Lower lobe of right lung (tissue), 2 donors: Measurements from ENCODE around the gene ZFP57. TPM values are rescaled to one million over a fixed set of nuclear protein-coding genes. Genes with fewer than 3 reads are reported as not detected.
A peak's percentile ranks its signal among the peaks of the same experiment; 100 is the strongest.

Experiments used
- ATAC-seq, 2 donors: fragments of 200-7000 bp; cut with Tn5 transposase; one replicate each; pipeline ENCODE4 v1.9.1; 2020 to 2022; ENCODE audit warnings: mild to moderate bottlenecking in 2 of 2, moderate library complexity in 2 of 2
- DNase-seq: peaks from one replicate; pipeline ENCODE4 v3.0.0-alpha.2; 2020
- H3K27ac ChIP-seq: fragments of 200-600 bp; one replicate; pipeline ENCODE4 v1.8.0; 2022
- H3K27me3 ChIP-seq: fragments of 200-600 bp; one replicate; pipeline ENCODE4 v1.8.0; 2022; ENCODE audit warnings: low read depth
- H3K36me3 ChIP-seq: fragments of 200-600 bp; one replicate; pipeline ENCODE4 v1.8.0; 2022; ENCODE audit warnings: mild to moderate bottlenecking
- H3K4me1 ChIP-seq: fragments of 200-600 bp; one replicate; pipeline ENCODE4 v1.8.0; 2022
- H3K4me3 ChIP-seq: fragments of 200-600 bp; one replicate; pipeline ENCODE4 v1.8.0; 2022; ENCODE audit warnings: mild to moderate bottlenecking
- H3K9me3 ChIP-seq: fragments of 200-600 bp; one replicate; pipeline ENCODE4 v1.8.0; 2022
- CTCF ChIP-seq: fragments of 200-600 bp; IDR thresholded peaks from one replicate; pipeline ENCODE4 v1.8.0; 2022; ENCODE audit warnings: antibody characterized with exemption, mild to moderate bottlenecking
- intact Hi-C: fragments of 100-400 bp; cut with DNase I; formaldehyde crosslinking; loops from one replicate; pipeline ENCODE4 v1.11.0; 2022
- total RNA-seq: library from RNA; stranded (reverse); fragmentation: NEBNext Ultra II Directional; extraction: Animal tissue kit (Norgen Biotek cat#: 25700); gene quantifications from one replicate; pipeline ENCODE4 v1.2.1, GENCODE V29; 2021
- donor health status: DM: no; HTN: yes; CAD: no; lungs with severe emphysema.

The ZFP57 gene
- total RNA-seq, 1 donor from 2014 or later, result not detected

DNA sequence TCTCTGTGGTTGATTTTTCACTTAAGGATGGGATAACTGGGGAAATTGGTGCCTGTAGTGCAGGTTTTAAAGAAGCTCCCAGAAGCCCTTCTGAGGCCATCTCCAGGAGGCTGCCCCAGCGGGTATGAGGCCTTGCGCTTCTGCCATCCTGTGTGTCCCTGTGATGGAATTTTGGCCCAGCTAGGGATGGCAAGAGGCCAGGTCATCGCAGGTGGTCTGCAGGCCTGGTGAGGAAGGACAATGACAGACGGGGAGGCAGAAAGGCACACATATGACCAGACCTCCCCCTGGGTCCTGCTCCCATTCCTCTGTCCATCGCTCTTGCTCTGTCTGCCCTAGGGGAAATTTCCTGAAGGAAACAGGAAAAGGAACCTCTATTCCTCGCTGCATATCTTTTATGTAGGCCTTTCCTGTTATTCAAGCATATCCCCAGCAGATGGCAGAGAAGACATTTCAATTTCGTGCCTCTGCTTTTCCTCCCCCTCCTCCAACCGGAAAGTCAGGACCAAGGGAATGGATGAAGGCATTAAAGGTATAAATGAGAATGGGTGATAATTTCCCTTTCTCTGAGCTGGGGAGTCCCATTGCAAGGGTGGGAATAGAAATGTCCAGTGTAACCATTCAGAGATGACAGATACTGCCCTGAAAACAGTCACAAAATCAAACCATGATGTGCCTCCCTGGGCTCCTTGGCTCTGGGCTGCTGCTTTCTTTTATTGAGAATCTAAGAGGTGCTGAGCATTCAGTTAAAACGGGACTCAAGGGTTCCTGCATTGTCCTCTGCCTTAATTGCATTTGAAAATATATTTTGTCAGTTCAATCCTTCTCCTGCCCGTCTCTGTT, 24.7 kb upstream of the ZFP57 start:
- ATAC-seq, result peak; percentile 50 to 73
- intact Hi-C loops, result loop anchor here (10.0 kb wide), 1 partner anchor 49 kb away; no protein-coding TSS in a partner anchor

DNA sequence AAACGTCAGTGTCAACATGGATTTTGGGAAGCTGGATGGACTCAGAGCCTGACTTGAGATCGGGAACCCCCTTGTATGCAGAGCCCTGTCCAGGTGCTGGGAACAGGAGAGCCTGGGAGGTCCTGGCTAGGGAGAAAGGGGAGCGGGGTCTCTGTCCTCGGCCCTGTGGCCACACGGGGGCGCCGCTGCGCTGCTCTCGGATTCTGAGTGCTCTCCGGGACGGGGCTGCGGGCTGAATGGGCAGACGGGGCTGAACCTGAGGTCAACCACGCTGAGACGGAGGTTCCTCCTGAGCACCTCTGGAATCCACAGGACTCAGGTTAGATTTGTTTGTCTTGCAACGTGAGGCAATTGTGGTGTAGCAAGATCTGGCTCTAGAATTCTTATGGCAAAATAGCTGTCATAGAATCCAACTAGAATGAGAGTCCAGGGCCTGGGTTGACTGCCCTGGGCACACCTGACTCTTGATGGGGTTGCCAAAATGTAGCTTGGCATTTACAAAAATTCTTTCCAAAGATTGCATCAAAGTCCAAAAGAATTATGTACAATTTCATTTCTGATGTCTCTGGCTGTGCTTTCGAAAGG, 21.7 kb upstream of the ZFP57 start:
- H3K4me1 ChIP-seq, result no peaks in the 10 kb centered on the region
- intact Hi-C loops, result loop anchor here (10.0 kb wide), 1 partner anchor 52 kb away; no protein-coding TSS in a partner anchor

More for the DNA sequence above, 24.7 kb upstream of the ZFP57 start:
- Histone ChIP-seq H3K9me3 (no peaks in the 10 kb centered on the region), H3K36me3 (no peaks in the 10 kb centered on the region), H3K4me3 (no peak overlapping the region), H3K27ac (no peak overlapping the region), H3K27me3 (peaks cover 4% of the 10 kb centered on the region), H3K4me1 (no peaks in the 10 kb centered on the region)
- TF ChIP-seq CTCF, result peak; percentile 60
- no peak for DNase-seq

GRCh38 chr6:29696147-29697125, 15.5 kb upstream of the ZFP57 start:
- no peak overlapping the region for H3K27ac ChIP-seq
- ATAC-seq, result peak in 1 of 2 donors; percentile 39
- intact Hi-C loops, result no loop called here
- no peak overlapping the region for H3K4me3 ChIP-seq
- H3K27me3 ChIP-seq, result no peaks in the 10 kb centered on the region
- H3K4me1 ChIP-seq, result no peaks in the 10 kb centered on the region
- DNase-seq, result no peak
- H3K9me3 ChIP-seq, result no peaks in the 10 kb centered on the region
- peak; percentile 20 for TF ChIP-seq CTCF
- no peaks in the 10 kb centered on the region for H3K36me3 ChIP-seq

More for the DNA sequence above, 21.7 kb upstream of the ZFP57 start:
- TF ChIP-seq CTCF, result peak; percentile 52
- DNase-seq (peak; percentile 74), ATAC-seq (peak; percentile 80 to 87)
- H3K9me3 ChIP-seq, result no peaks in the 10 kb centered on the region
- H3K27me3 ChIP-seq, result peaks cover 4% of the 10 kb centered on the region
- no peak overlapping the region for H3K4me3 ChIP-seq
- H3K36me3 ChIP-seq, result no peaks in the 10 kb centered on the region
- no peak overlapping the region for H3K27ac ChIP-seq

- Histone ChIP-seq H3K36me3 (no peaks in the 10 kb centered on the region), H3K9me3 (no peaks in the 10 kb centered on the region), H3K4me1 (no peaks in the 10 kb centered on the region), H3K27ac (no peak overlapping the region), H3K4me3 (no peak overlapping the region), H3K27me3 (no peaks in the 10 kb centered on the region)
- no peak for TF ChIP-seq CTCF
- ATAC-seq, result no peak
- DNase-seq, result no peak
- intact Hi-C loops, result no loop called here
Measured at GRCh38 chr6:29694637-29695036, 13.7 kb upstream of the ZFP57 start.

DNA sequence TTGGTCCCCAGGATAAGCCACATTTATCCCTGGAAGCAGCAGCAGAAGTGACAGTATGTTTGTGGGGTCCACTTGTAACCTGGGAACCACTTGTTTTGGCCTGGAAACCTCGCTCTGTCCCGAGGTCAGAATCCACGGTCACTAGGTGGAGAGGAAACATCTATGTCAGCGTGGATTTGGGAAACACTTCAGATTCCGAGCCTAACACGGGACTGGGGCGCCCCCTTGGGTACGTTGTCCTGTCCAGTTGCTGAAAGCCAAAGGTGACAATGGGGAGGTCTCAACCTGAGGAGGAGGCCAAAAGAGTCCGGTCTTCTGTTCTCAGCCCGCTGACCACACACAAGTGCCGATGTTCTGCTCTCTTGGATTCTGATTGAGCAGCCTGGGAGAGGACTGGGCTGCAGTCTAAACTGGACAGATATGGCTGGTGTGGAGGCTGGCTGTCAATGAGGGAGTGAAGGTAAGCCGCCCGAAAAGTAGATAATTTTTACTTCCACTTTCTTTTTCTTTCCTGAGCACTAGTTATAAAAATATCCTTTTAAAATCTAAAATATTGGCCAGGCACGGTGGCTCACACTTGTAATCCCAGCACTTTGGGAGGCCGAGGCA, 4.9 kb upstream of the ZFP57 start:
- intact Hi-C loops, result no loop called here
- H3K4me3 ChIP-seq, result no peak overlapping the region
- no peaks in the 10 kb centered on the region for H3K36me3 ChIP-seq
- H3K27me3 ChIP-seq, result peaks cover 2% of the 10 kb centered on the region
- no peak for TF ChIP-seq CTCF
- ATAC-seq (no peak), DNase-seq (no peak)
- no peak overlapping the region for H3K27ac ChIP-seq
- no peaks in the 10 kb centered on the region for H3K9me3 ChIP-seq
- no peaks in the 10 kb centered on the region for H3K4me1 ChIP-seq
